Brain microvascular endothelial cell (primary cell): Measurements from ENCODE around the gene DGCR2.

ENCODE experiments used
- DNase-seq: peaks from one replicate; pipeline ENCODE4 v3.0.0-alpha.2; 2020
- H3K27ac ChIP-seq: fragments of 250-450 bp; sonication (Bioruptor Pico); 2 replicates; pipeline ENCODE4 v1.5.1; 2020; ENCODE audit warnings: mild to moderate bottlenecking, moderate library complexity
- H3K27me3 ChIP-seq: fragments of 250-450 bp; sonication (Bioruptor Pico); replicated peaks from 2 replicates; pipeline ENCODE4 v1.5.1; 2020; ENCODE audit warnings: mild to moderate bottlenecking
- H3K36me3 ChIP-seq: fragments of 250-450 bp; sonication (Bioruptor Pico); replicated peaks from 2 replicates; pipeline ENCODE4 v1.5.1; 2020; ENCODE audit warnings: mild to moderate bottlenecking
- H3K4me3 ChIP-seq: 2 replicates; pipeline ENCODE4 v1.5.1; 2011; ENCODE audit warnings: low read depth, mild to moderate bottlenecking, control low read depth, low read length, moderate library complexity
- in situ Hi-C: cut with HindIII; loops from 2 replicates; pipeline ENCODE4 v1.10.0; 2017; ENCODE audit warnings: low sequenced_read_pairs, low pct_ligation_motif_present
- TF ChIP-seq, protein P1 (sequence below): IDR thresholded peaks from 2 replicates; pipeline ENCODE4 v1.5.1; 2011; ENCODE audit warnings: low read depth, mild to moderate bottlenecking, moderate library complexity, low read length, control low read depth, inconsistent platforms; ENCODE audit errors: missing control alignments

Gene DGCR2

DNA sequence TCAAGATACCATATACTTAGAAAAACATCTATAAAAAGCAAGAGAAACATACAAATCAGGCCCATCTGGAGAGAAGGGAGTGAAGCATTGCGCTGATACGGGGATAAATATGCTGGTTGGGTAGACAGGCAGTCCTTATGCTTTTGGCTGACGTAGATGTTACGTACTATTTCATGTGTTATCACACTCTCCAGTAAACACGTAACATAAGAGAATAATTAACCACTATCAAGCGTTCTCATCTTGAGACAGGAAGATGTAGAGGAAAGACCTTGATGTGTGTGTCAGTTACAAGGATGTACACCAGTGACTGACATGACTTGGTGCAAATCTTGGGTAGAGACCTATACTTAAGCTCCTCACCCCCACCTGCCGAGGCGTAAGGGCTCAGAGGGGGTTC lies 99.5 kb downstream of the DGCR2 start:
- H3K27ac ChIP-seq, result no peak overlapping the region
- no peak for DNase-seq
- TF ChIP-seq, protein P1, sequence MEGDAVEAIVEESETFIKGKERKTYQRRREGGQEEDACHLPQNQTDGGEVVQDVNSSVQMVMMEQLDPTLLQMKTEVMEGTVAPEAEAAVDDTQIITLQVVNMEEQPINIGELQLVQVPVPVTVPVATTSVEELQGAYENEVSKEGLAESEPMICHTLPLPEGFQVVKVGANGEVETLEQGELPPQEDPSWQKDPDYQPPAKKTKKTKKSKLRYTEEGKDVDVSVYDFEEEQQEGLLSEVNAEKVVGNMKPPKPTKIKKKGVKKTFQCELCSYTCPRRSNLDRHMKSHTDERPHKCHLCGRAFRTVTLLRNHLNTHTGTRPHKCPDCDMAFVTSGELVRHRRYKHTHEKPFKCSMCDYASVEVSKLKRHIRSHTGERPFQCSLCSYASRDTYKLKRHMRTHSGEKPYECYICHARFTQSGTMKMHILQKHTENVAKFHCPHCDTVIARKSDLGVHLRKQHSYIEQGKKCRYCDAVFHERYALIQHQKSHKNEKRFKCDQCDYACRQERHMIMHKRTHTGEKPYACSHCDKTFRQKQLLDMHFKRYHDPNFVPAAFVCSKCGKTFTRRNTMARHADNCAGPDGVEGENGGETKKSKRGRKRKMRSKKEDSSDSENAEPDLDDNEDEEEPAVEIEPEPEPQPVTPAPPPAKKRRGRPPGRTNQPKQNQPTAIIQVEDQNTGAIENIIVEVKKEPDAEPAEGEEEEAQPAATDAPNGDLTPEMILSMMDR, result no peak
- in situ Hi-C loops, result no loop called here
- no peak overlapping the region for H3K4me3 ChIP-seq
- no peaks in the 10 kb centered on the region for H3K36me3 ChIP-seq
- H3K27me3 ChIP-seq, result peaks cover 9% of the 10 kb centered on the region

DNA sequence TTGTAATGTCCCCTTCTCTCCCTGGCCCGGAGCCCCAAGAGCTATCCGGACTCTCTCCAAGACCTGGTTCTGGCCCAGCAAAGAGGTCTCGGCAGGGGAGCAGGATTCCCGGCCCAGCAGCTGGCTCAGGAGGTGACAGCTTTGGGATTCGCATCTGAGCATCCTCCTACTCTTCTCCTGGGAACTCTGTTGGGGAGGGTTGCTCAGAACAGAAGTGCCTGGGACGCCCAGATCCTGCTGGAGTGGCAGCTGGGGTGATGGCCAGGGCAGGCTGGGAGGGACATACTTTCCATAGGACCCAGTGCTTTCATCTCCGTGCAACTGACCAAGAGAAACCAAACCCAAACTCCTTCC lies 102.6 kb downstream of the DGCR2 start:
- Histone ChIP-seq H3K36me3 (no peaks in the 10 kb centered on the region), H3K27ac (no peak overlapping the region), H3K4me3 (no peak overlapping the region), H3K27me3 (peaks cover 9% of the 10 kb centered on the region)
- in situ Hi-C loops, result no loop called here
- TF ChIP-seq, protein P1, result no peak
- no peak for DNase-seq

DNA sequence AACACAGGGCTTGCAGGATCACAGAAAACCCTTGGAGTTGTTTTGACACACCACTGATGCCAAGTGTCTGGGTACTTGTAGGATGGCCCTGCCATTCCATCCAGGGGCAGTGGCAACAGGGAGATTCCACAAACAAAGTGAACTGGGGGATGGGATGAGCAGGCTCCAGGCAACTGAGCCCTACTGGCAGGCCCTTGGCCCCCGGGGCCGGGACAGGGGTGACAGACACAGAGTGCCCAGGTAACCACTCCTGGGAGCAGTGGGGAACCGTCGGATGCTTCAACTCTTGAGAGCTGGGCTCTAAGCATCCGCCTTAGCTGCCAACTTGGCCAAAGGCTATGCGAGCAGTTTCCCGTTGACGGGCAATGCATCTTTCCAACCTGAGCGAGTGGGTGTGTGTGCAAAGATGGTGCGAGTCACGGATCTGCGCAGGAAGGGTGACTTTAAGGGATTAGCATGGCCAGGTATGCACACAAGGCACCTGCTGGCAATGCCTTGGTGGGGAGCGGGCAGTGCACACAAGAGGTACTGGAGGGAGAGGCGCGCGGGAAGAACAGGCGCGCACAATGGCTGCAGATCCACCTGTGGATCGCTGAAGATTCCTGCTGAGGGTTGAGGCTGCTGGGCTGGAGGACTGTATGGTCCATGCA lies 103.1 kb downstream of the DGCR2 start:
- no peak for DNase-seq
- peaks cover 9% of the 10 kb centered on the region for H3K27me3 ChIP-seq
- H3K4me3 ChIP-seq, result no peak overlapping the region
- in situ Hi-C loops, result no loop called here
- TF ChIP-seq, protein P1, result no peak
- no peaks in the 10 kb centered on the region for H3K36me3 ChIP-seq
- H3K27ac ChIP-seq, result no peak overlapping the region

- Histone ChIP-seq H3K36me3 (no peaks in the 10 kb centered on the region), H3K4me3 (no peak overlapping the region), H3K27ac (no peak overlapping the region), H3K27me3 (peaks cover 9% of the 10 kb centered on the region)
- no peak for DNase-seq
- in situ Hi-C loops, result no loop called here
- TF ChIP-seq, protein P1, result no peak
These were observed 104.0 kb downstream of the DGCR2 start for GRCh38 chr22:19018256-19018655.

DNA sequence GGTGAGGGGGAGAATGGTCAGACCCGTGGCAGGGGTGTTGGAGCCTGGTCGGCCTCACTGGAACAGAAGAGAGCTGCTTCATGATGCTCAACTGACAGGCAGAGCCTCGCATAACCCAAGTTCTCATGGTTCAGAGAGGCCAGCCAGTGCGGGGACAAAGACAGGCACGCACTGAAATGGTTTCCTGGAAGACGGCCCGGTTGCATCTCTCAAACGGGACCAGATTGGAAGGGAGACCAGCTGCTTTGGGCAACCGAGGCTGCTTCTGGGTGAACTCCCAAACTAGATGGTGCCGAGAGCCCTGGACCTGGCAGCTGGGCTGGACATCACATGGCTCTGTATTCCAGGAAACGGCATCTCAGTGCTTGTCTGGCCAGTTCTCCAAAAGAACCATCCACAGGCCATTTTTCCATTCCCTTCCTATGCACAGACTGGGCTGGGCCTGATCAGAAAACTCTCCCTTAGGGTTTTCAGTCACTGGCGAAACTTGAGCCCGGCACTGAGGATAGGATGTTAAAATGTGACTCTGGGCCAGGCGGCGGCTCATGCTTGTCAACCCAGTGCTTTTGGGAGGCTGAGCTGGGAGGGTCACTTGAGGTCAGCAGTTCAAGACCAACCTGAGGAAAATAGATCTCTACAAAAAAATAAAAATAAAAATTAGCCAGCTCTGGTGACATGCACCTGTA lies 106.0 kb downstream of the DGCR2 start:
- TF ChIP-seq, protein P1, result no peak
- no peak overlapping the region for H3K27ac ChIP-seq
- in situ Hi-C loops, result no loop called here
- no peak overlapping the region for H3K4me3 ChIP-seq
- DNase-seq, result no peak
- peaks cover 9% of the 10 kb centered on the region for H3K27me3 ChIP-seq
- H3K36me3 ChIP-seq, result no peaks in the 10 kb centered on the region
